ENCODE results near the gene OR51D1.

GRCh38 chr11:4611986-4612385, 25.3 kb upstream of the OR51D1 start:
- TF ChIP-seq CTCF (IDR thresholded peaks at IDR 0.05 in 8 of 11, conservative IDR thresholded peaks at IDR 0.05 in 3 of 11) (no peak), POLR2A (IDR thresholded peaks at IDR 0.05) (no peak), POLR2AphosphoS5 (IDR thresholded peaks at IDR 0.05) (no peak)
